Duodenal mucosa (tissue), 2 donors: ENCODE measurements around the gene UBE2J2.
A peak's percentile ranks its signal among the peaks of the same experiment; 100 is the strongest.

ENCODE experiments used
- H3K27ac ChIP-seq: one replicate; pipeline ENCODE4 v1.7.0; 2013; ENCODE audit warnings: low read depth, low read length
- H3K27me3 ChIP-seq, 2 donors: one replicate each; pipeline ENCODE4 v1.7.0; 2013; ENCODE audit warnings: low read length in 2 of 2, control low read depth in 1 of 2; ENCODE audit not compliant: insufficient read depth in 2 of 2, control insufficient read depth in 1 of 2
- H3K36me3 ChIP-seq, 2 donors: one replicate each; pipeline ENCODE4 v1.7.0; 2013; ENCODE audit warnings: low read length in 2 of 2, control low read depth in 1 of 2; ENCODE audit not compliant: insufficient read depth in 2 of 2, control insufficient read depth in 1 of 2
- H3K4me1 ChIP-seq, 2 donors: one replicate each; pipeline ENCODE4 v1.7.0; 2013; ENCODE audit warnings: low read length in 2 of 2, control low read depth in 1 of 2; ENCODE audit not compliant: insufficient read depth in 2 of 2, control insufficient read depth in 1 of 2
- H3K4me3 ChIP-seq, 2 donors: one replicate each; pipeline ENCODE4 v1.7.0; 2013; ENCODE audit warnings: low read length in 2 of 2, low read depth in 1 of 2
- H3K9ac ChIP-seq, 2 donors: one replicate each; pipeline ENCODE4 v1.7.0; 2013; ENCODE audit warnings: low read length in 2 of 2, low read depth in 1 of 2
- H3K9me3 ChIP-seq, 2 donors: one replicate each; pipeline ENCODE4 v1.7.0; 2013; ENCODE audit warnings: low read length in 2 of 2, control low read depth in 1 of 2; ENCODE audit not compliant: control insufficient read depth in 1 of 2

Gene UBE2J2

GRCh38 chr1:1278620-1279019, 5.0 kb upstream of the UBE2J2 start:
- H3K27ac ChIP-seq = no peak overlapping the region
- peaks cover 24 to 28% of the 10 kb centered on the region in 2 donors for H3K4me1 ChIP-seq
- H3K27me3 ChIP-seq = no peaks in the 10 kb centered on the region
- no peaks in the 10 kb centered on the region for H3K9me3 ChIP-seq
- no peak overlapping the region for H3K4me3 ChIP-seq
- no peak overlapping the region for H3K9ac ChIP-seq
- no peaks in the 10 kb centered on the region for H3K36me3 ChIP-seq

- Histone ChIP-seq H3K36me3 (peaks cover 2 to 6% of the 10 kb centered on the region in 2 donors), H3K27me3 (no peaks in the 10 kb centered on the region), H3K27ac (no peak overlapping the region), H3K4me3 (no peak overlapping the region), H3K9me3 (no peaks in the 10 kb centered on the region), H3K4me1 (peaks cover 29 to 31% of the 10 kb centered on the region in 2 donors), H3K9ac (no peak overlapping the region)
Observed at GRCh38 chr1:1275836-1276235, 2.2 kb upstream of the UBE2J2 start.

- Histone ChIP-seq H3K9me3 (no peaks in the 10 kb centered on the region), H3K36me3 (peaks cover 2 to 6% of the 10 kb centered on the region in 2 donors), H3K4me1 (peaks cover 33 to 40% of the 10 kb centered on the region in 2 donors), H3K9ac (peak overlapping the region in 1 of 2 donors; percentile 38), H3K27me3 (no peaks in the 10 kb centered on the region), H3K27ac (no peak overlapping the region), H3K4me3 (peak overlapping the region in 1 of 2 donors; percentile 73)
Observed at GRCh38 chr1:1274931-1275431, 1.3 kb upstream of the UBE2J2 start.

- peak overlapping the region; percentile 43 to 54 for H3K9ac ChIP-seq
- H3K27ac ChIP-seq = peak overlapping the region; percentile 6
- no peaks in the 10 kb centered on the region for H3K27me3 ChIP-seq
- H3K4me3 ChIP-seq = peak overlapping the region; percentile 66 to 73
- H3K36me3 ChIP-seq = peaks cover 2 to 6% of the 10 kb centered on the region in 2 donors
- H3K4me1 ChIP-seq = peaks cover 33 to 42% of the 10 kb centered on the region in 2 donors
- H3K9me3 ChIP-seq = no peaks in the 10 kb centered on the region
Observed at GRCh38 chr1:1274299-1274930, 761 bp upstream of the UBE2J2 start.

- H3K4me1 ChIP-seq = peaks cover 28 to 39% of the 10 kb centered on the region in 2 donors
- H3K9ac ChIP-seq = peak overlapping the region; percentile 90 to 92
- peak overlapping the region; percentile 82 to 93 for H3K4me3 ChIP-seq
- H3K27me3 ChIP-seq = no peaks in the 10 kb centered on the region
- no peaks in the 10 kb centered on the region for H3K9me3 ChIP-seq
- peaks cover 6 to 7% of the 10 kb centered on the region in 2 donors for H3K36me3 ChIP-seq
- H3K27ac ChIP-seq = peak overlapping the region; percentile 56
Observed at GRCh38 chr1:1273209-1273511, 494 bp downstream of the UBE2J2 start.

GRCh38 chr1:1272341-1273208, 1.1 kb downstream of the UBE2J2 start:
- peaks cover 6 to 13% of the 10 kb centered on the region in 2 donors for H3K36me3 ChIP-seq
- H3K27ac ChIP-seq = peak overlapping the region; percentile 56
- peaks cover 28 to 39% of the 10 kb centered on the region in 2 donors for H3K4me1 ChIP-seq
- peak overlapping the region; percentile 90 to 92 for H3K9ac ChIP-seq
- peak overlapping the region; percentile 82 to 93 for H3K4me3 ChIP-seq
- H3K27me3 ChIP-seq = no peaks in the 10 kb centered on the region
- H3K9me3 ChIP-seq = no peaks in the 10 kb centered on the region

- H3K27ac ChIP-seq = no peak overlapping the region
- peaks cover 9 to 23% of the 10 kb centered on the region in 2 donors for H3K36me3 ChIP-seq
- H3K9ac ChIP-seq = peak overlapping the region in 1 of 2 donors; percentile 53
- H3K4me3 ChIP-seq = peak overlapping the region in 1 of 2 donors; percentile 29
- no peaks in the 10 kb centered on the region for H3K9me3 ChIP-seq
- no peaks in the 10 kb centered on the region for H3K27me3 ChIP-seq
- H3K4me1 ChIP-seq = peaks cover 28 to 39% of the 10 kb centered on the region in 2 donors
Observed at GRCh38 chr1:1270813-1271212, 2.8 kb downstream of the UBE2J2 start.

GRCh38 chr1:1268284-1268682, 5.4 kb downstream of the UBE2J2 start:
- Histone ChIP-seq H3K9ac (no peak overlapping the region), H3K36me3 (peaks cover 16 to 37% of the 10 kb centered on the region in 2 donors), H3K9me3 (no peaks in the 10 kb centered on the region), H3K27ac (no peak overlapping the region), H3K4me3 (no peak overlapping the region), H3K27me3 (no peaks in the 10 kb centered on the region), H3K4me1 (peaks cover 21 to 33% of the 10 kb centered on the region in 2 donors)

- H3K4me1 ChIP-seq = peaks cover 19 to 30% of the 10 kb centered on the region in 2 donors
- H3K9me3 ChIP-seq = no peaks in the 10 kb centered on the region
- H3K4me3 ChIP-seq = no peak overlapping the region
- H3K27me3 ChIP-seq = no peaks in the 10 kb centered on the region
- H3K36me3 ChIP-seq = peaks cover 20 to 43% of the 10 kb centered on the region in 2 donors
- no peak overlapping the region for H3K27ac ChIP-seq
- no peak overlapping the region for H3K9ac ChIP-seq
Observed at GRCh38 chr1:1267488-1268283, 6.0 kb downstream of the UBE2J2 start.
